NCI-H1105 treated with DMSO at 0.1 percent for 48 hours (cell line): ENCODE results near the gene VPS50.
A peak's percentile ranks its signal among the peaks of the same experiment; 100 is the strongest.

Experiments used
- DNase-seq: peaks from one replicate; lab custom pipeline; 2025; lab: John Stamatoyannopoulos, UW

VPS50 gene

GRCh38 chr7:93231799-93232672, at the start of gene VPS50:
VPS50 (plus strand) TSS chr7:93232366; CDS start chr7:93232468, 102 bp downstream.
- peak; percentile 99 for DNase-seq

GRCh38 chr7:93185303-93186027, 46.7 kb upstream of the VPS50 start:
- no peak for DNase-seq

DNA sequence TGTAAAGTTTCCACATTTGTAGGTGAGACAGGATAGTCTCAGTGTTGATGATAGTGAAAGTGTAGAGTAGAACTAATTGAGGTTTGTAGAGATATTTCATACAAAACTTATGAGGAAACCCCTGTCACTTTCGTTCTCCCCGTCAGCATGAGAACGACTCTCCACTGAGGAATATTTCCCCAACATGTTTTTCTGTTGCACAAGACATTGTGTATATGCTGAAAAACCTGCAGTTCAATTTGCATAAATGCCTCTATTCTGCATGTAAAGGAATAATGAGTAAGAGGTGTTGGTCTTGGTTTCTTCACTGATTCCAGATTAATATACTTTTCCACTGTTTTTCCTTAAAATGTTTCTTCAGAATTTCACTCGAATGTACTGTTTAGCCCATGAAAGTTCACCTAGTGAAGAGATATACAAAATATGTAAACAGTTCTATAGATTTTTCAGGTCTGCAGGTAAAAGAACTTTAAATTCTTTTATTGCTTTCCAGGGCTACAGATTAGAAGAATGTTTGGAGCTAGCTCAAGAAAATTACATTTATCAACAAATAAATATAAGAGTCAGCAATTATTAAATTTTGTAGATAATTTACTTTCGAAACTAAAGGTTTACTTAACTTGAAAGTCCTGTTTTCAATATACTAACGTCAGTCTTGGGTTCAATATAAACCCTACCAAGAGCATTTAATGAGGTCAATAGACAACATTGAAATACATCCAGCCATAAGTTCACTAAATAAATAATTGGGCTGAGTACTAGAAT, 43.1 kb upstream of the VPS50 start:
- no peak for DNase-seq

- no peak for DNase-seq
Measured at GRCh38 chr7:93194386-93194785, 37.8 kb upstream of the VPS50 start.

DNA sequence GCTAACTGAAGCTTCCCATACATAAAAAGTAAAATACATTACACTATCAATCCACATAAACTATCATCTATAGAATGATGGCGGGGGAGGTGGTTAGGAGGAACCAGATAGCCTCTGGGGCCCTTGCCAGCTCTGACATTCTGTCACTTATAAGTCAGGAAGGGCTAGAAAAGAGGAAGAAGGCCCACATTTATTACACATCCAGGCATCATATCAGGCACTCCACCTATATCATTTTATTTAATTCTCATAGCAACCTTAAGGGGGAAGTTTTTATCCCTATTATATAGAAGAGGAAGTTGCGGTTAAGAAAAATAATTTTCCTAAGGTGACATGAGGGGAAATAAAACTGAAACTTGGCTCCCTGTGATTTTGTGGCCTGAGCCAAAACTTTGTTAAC, 35.8 kb upstream of the VPS50 start:
- DNase-seq: no peak

DNA sequence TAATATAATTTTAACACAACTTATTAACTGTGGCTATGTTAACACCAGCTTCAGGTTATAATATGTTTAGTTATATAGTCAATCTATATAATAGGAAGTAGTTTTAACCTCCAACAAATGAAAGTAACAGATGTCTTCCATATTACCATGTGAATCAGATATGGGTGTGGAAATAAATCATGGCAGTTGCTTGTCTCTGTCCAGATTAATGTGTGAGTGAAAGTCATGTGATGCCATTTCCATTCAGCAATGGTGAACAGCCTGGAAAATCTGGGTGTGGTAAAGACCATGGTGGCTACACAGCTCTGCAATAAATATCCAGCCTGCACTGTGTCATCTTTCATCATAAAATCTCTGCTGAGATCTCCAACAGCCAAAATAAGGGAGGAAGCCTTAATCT, 33.7 kb upstream of the VPS50 start:
- no peak for DNase-seq

- DNase-seq: no peak
Measured at GRCh38 chr7:93202594-93203250, 29.4 kb upstream of the VPS50 start.

GRCh38 chr7:93203496-93203895, 28.7 kb upstream of the VPS50 start:
- no peak for DNase-seq

DNA sequence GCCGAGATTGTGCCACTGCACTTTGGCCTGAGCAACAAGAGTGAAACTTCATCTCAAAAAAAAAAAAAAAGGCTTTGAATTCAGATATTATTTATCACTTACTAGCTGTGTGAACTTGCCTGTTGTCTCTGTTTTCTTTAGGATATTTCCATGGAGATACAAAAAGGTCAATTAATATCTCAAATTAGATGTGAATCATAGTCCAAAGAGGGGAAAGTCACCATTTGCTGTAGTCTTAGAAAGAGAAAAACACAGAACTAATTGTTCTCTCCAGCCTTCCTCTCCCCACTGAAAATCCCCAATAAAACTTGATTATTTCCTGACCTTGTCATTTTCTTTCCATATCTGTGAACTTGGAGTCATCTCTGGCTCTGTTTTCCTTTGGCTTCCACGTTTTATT, 27.1 kb upstream of the VPS50 start:
- DNase-seq: no peak

DNA sequence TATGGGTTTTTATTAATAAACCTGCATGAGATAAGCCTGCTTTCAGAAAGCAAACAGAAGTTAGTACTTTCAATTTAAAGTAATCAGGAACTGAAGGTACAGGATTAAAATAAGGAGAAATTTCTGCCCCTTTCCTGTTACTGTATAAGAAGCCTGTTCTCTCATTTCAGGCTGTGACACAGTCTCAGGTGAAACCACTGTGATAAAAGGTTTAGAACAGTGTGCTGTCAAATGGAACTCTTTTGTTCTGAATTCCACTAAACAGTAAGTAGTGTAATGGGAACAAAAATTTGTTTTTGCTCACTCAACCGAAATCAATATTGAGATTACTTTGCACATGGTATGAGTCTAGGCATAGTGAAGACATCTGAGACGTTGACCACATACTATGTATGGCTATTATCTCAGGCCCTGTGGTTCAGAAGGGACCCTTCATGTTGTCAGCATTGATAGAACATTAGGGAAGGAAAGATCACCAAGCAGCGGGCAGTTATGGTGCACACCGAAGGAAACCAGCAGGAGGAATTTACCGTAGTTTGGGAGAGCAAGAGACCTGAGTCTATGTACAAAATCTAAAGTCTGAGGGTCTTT, 20.8 kb upstream of the VPS50 start:
- no peak for DNase-seq

DNA sequence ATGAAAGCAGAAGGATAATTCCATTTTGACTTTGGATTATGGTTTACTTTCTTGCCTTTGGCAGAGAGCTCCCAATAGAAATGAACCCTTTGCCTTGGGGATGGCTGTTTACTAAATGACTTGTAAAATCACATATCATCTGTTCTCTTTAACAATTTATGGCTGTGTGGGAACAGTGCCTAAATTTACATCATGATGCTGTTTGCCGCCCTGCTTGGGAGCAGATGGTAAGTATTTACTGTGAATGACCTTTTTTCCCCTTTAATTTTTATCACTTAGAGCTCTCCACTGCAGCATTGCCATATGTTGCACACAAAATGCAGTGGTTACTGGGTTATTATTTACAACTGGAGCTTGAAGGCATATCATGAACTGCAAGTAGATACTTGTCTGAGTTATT, 19.3 kb upstream of the VPS50 start:
- DNase-seq: peak; percentile 46

DNA sequence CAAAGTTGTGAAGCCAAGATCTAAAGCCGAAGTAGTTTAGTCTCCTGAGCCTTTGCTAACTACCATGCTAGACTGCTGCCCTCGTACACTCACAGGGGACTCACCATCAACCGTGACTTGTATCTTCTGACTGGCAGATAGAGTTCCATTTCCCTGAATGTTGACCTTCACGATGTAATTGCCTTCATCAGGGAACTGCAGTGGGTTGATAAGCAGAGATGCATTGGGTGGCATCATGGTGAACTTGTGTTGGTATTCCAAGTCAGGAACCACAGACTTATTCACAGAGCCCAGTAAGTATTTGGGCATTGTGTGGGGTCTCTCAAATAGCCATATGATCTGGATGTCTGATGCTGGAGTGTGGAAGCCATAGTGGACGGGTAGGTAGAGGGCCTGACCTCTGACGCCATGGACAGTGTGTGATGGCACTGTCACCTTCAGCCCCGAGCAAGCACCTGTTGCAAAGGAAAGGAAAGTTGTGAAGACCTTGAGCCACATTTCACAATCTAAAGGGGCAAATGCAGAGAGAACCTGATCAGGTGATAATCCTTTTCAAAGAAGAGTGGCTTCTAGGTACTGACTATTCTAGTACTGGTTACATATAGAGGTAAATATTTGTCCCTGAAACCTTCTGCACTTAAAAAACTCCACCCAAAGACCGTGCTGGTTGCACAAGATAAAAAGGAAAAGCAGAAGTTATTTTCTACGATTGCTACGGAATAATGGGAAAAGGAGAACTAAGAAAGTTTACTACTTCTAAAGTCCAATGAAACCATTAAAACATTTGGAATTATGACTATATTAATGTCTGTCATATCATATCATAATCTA, 13.0 kb upstream of the VPS50 start:
- DNase-seq: no peak

- DNase-seq: no peak
Measured at GRCh38 chr7:93219868-93220267, 12.3 kb upstream of the VPS50 start.

GRCh38 chr7:93226310-93226709, 5.9 kb upstream of the VPS50 start, which contains the start of gene HEPACAM2:
HEPACAM2 (minus strand) TSS chr7:93226469.
- DNase-seq: peak; percentile 61

- DNase-seq: peak; percentile 74
Measured at GRCh38 chr7:93228302-93228701, 3.9 kb upstream of the VPS50 start.

DNA sequence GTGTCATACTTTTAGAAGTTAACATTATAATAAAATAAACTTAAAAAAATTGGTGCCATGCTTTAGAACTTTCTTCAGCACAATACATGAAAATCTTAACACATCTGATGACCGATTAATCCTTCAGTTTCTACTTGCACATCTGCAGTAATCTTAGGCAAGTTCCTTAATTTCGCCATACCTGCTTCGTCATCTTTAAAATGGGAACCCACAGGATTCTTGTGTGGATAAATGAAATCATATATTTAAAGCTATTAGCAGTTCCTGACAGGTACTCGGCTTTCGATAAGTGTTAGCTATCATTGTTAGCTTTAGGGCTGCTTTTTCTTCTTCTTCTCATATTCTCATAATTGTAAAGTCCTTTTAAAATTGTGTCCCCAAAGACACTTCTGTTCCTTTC, 907 bp upstream of the VPS50 start:
- peak; percentile 36 for DNase-seq

DNA sequence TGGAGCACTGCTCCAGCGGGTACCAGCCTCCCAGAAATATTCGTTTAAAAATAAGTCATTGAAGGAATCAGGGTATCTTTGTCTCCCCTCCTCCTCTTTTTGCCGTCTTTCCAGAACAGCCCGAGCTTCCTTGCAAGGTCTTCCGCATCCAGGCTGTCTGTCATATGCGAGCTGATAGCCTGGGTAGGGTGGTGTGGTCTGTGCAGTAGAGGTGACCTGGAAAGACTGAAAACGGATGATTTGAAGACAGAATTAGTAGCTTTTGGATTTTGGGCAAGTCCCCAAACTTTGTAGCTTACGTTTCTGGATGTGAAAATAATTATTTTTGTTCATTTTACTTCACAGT, 480 bp downstream of the VPS50 start:
- DNase-seq: no peak

DNA sequence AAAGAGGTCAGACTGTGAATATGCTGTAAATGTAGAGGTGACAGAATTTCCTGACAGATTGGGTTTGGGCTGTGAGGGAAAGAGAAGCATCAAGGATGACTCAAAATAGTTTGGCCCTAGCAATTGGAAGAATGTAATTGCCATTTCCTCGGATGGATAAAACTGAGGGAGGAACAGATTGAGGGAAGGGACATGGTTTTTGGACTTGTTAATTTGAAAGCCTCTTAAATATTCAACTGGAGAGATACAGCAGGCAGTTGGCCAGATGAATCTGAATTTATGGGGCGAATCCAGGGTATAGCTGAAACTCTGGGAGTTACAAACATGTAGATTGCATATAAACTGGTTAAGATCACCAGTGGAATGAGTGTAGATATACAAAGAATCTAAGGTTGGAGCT, 3.4 kb downstream of the VPS50 start:
- no peak for DNase-seq

DNA sequence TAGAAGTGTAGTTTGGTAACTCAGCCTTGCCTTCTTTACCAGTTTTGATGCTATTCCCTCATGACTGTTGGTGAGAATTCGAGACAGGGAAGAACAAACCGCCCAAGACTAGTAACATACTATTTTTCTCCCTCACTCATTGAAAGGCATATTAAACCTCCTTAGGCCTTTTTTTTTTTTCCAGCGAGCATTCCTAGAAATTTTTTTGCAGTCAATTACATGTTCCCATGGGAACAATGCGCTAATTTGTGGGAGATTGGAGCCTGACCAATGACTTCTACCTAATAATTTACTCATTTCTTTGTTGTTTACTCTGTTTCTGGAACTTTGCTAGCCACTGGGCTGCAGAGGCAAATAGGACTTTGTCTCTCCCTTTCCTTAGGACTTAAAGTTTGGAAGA, 6.0 kb downstream of the VPS50 start:
- no peak for DNase-seq

DNA sequence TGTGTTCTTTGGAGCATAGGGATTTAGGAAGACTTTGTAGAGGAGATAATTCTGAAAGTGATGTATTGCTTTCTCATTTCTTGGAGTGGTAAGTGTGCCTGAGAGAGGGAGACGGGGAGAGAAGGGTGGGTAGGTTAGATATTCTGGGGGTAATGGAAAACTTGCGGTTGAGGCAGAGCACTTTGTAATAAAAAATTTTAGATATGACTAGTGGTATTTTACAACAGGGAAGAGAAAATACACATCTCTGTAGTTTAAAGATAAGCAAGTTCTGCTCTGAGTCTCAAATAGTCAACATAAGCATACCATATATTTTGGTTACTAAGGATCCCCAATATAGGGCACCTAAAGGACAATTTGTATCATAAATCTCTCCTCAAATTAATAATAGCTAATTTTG, 6.6 kb downstream of the VPS50 start:
- no peak for DNase-seq

DNA sequence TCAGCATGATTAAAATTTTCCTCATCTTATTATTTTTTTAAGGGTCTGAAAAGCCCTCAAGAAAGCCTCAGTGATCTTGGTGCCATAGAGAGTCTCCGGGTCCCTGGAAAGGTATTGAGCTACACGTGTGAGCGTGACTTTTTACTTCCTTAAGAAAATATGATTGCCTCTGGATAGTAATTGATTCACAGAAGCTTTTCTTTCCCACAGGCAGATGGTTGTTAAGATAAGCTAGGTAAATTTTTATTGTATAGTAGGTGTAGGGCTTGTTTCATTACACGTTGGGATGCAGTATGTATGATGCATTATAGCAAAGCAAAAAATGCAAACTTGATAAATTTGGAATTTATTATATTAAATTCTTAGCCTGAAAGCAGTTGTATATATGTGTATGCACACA, 7.7 kb downstream of the VPS50 start:
- no peak for DNase-seq
